Smooth muscle cell (in vitro differentiated cells): ENCODE measurements around the gene LRRN4. TPM values are rescaled to one million over a fixed set of nuclear protein-coding genes. Genes with fewer than 3 reads are reported as not detected.

ENCODE experiments used
- DNase-seq: peaks from one replicate; lab custom pipeline; 2025; ENCODE audit not compliant: unreplicated experiment; lab: John Stamatoyannopoulos, UW
- H2AFZ ChIP-seq: fragments of 200-600 bp; sonication (generic); 2 replicates; pipeline ENCODE4 v1.6.0; 2016; ENCODE audit warnings: antibody characterized with exemption, low read depth, mild to moderate bottlenecking
- H3F3A ChIP-seq: fragments of 200-600 bp; sonication (generic); 2 replicates; pipeline ENCODE4 v1.6.0; 2017; ENCODE audit warnings: antibody characterized with exemption, low read depth
- H3K27ac ChIP-seq: fragments of 200-600 bp; sonication (generic); 2 replicates; pipeline ENCODE4 v1.5.1; 2016; ENCODE audit warnings: low read depth, mild to moderate bottlenecking
- H3K27me3 ChIP-seq: fragments of 200-600 bp; sonication (generic); 2 replicates; pipeline ENCODE4 v1.6.1; 2016; ENCODE audit warnings: low read depth, mild to moderate bottlenecking
- H3K36me3 ChIP-seq: fragments of 200-600 bp; sonication (generic); 2 replicates; pipeline ENCODE4 v1.5.1; 2016; ENCODE audit warnings: low read depth
- H3K4me1 ChIP-seq: fragments of 200-600 bp; sonication (generic); 2 replicates; pipeline ENCODE4 v1.5.1; 2016; ENCODE audit warnings: low read depth
- H3K4me2 ChIP-seq: fragments of 200-600 bp; sonication (generic); 2 replicates; pipeline ENCODE4 v1.6.0; 2016; ENCODE audit warnings: mild to moderate bottlenecking
- H3K4me3 ChIP-seq: fragments of 200-600 bp; sonication (generic); 2 replicates; pipeline ENCODE4 v1.5.1; 2016; ENCODE audit warnings: mild to moderate bottlenecking
- H3K79me2 ChIP-seq: fragments of 200-600 bp; sonication (generic); 2 replicates; pipeline ENCODE4 v1.6.0; 2016; ENCODE audit warnings: low read depth, mild to moderate bottlenecking
- H3K9ac ChIP-seq: fragments of 200-600 bp; sonication (generic); 2 replicates; pipeline ENCODE4 v1.6.0; 2016; ENCODE audit warnings: low read depth
- H3K9me3 ChIP-seq: fragments of 200-600 bp; sonication (generic); replicated peaks from 2 replicates; pipeline ENCODE4 v1.5.1; 2016; ENCODE audit warnings: low read depth
- H4K20me1 ChIP-seq: fragments of 200-600 bp; sonication (generic); 2 replicates; pipeline ENCODE4 v1.6.0; 2016; ENCODE audit warnings: low read depth
- WGBS: methylation state at CpG from one replicate; pipeline ENCODE4 v1.1.7; 2016; ENCODE audit warnings: low lambda C conversion rate; 5-methylcytosine and 5-hydroxymethylcytosine counted together
- polyA plus RNA-seq: library from polyadenylated mRNA; unstranded; fragments of >200 nt; fragmentation: Nextera tagmentation; extraction: Ambion mirVana; gene quantifications from 2 replicates; pipeline ENCODE4 v1.2.1, GENCODE V29; 2016
- total RNA-seq: library from RNA; depleted of rRNA; stranded (reverse); fragments of >200 nt; gene quantifications from 2 replicates; pipeline ENCODE4 v1.2.3, GENCODE V29; 2014
- TF ChIP-seq, protein P1 (sequence below): fragments of 200-600 bp; sonication (generic); IDR thresholded peaks from 2 replicates; pipeline ENCODE4 v1.5.1; 2017; ENCODE audit warnings: borderline replicate concordance, mild to moderate bottlenecking, antibody characterized with exemption; ENCODE audit not compliant: insufficient read depth, poor library complexity, severe bottlenecking

Gene LRRN4
- total and polyA plus RNA-seq, 2 experiments from 2014 or later, result 3.9 to 5.7 TPM

DNA sequence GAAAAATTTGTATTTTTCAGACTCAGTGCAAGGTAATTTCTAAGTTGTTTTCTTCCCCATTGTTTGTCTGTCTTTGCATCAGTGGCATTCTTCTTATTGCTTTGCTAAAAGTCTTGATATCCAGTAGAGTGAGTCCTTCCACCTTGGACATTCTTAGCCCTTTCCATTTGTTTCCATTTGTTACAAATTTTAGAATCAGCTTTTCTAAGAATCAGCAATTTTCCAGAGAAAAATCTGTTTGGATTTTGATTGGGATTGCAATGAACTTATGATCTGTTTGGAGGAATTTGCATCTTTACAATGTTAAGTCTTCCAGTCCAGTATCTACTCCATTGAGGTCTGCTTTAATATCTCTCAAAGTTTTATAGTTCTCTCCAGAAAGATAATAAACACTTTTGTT, 36.4 kb downstream of the LRRN4 start:
- Histone ChIP-seq H3K79me2 (peaks cover 78% of the 10 kb centered on the region), H3K9me3 (no peaks in the 10 kb centered on the region), H3K9ac (no peak overlapping the region), H2AFZ (no peak overlapping the region), H3F3A (no peaks in the 10 kb centered on the region), H4K20me1 (peaks cover 60% of the 10 kb centered on the region), H3K4me3 (no peak overlapping the region), H3K36me3 (peaks cover 5% of the 10 kb centered on the region), H3K4me2 (no peak overlapping the region), H3K27me3 (no peaks in the 10 kb centered on the region), H3K27ac (no peak overlapping the region), H3K4me1 (no peaks in the 10 kb centered on the region)
- TF ChIP-seq, protein P1, sequence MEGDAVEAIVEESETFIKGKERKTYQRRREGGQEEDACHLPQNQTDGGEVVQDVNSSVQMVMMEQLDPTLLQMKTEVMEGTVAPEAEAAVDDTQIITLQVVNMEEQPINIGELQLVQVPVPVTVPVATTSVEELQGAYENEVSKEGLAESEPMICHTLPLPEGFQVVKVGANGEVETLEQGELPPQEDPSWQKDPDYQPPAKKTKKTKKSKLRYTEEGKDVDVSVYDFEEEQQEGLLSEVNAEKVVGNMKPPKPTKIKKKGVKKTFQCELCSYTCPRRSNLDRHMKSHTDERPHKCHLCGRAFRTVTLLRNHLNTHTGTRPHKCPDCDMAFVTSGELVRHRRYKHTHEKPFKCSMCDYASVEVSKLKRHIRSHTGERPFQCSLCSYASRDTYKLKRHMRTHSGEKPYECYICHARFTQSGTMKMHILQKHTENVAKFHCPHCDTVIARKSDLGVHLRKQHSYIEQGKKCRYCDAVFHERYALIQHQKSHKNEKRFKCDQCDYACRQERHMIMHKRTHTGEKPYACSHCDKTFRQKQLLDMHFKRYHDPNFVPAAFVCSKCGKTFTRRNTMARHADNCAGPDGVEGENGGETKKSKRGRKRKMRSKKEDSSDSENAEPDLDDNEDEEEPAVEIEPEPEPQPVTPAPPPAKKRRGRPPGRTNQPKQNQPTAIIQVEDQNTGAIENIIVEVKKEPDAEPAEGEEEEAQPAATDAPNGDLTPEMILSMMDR, result no peak
- DNase-seq, result no peak

DNA sequence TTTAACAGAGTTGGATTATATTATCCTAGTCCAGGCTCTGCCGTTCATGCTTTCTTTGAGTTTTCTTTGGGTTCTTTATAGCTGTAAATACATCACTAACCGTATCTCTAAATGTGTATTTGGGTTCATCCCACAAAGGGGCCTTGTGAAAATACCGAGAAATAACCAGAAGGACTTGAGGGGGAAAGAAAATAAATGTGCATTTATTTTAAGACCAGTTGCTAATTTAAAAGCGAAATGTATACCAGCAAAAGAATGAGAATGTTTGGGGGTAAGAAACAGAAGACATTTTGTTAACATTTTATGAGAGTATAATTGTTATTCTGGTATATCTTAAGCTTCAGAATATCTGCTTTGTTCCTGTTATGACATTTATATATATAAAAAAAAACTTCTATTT, 38.9 kb downstream of the LRRN4 start:
- WGBS, result 92% methylated on average over 4 of the region's 4 CpGs
- no peak overlapping the region for H3K4me3 ChIP-seq
- H4K20me1 ChIP-seq, result peaks cover 72% of the 10 kb centered on the region
- no peaks in the 10 kb centered on the region for H3K9me3 ChIP-seq
- no peak overlapping the region for H3K9ac ChIP-seq
- no peak for DNase-seq
- H3K36me3 ChIP-seq, result peaks cover 18% of the 10 kb centered on the region
- no peak overlapping the region for H3K27ac ChIP-seq
- peaks cover 79% of the 10 kb centered on the region for H3K79me2 ChIP-seq
- H3K4me1 ChIP-seq, result no peaks in the 10 kb centered on the region
- no peak overlapping the region for H3K4me2 ChIP-seq
- TF ChIP-seq, protein P1, result no peak
- no peaks in the 10 kb centered on the region for H3F3A ChIP-seq
- H3K27me3 ChIP-seq, result no peaks in the 10 kb centered on the region
- no peak overlapping the region for H2AFZ ChIP-seq

GRCh38 chr20:6014017-6014416, 39.8 kb downstream of the LRRN4 start:
- Histone ChIP-seq H4K20me1 (peaks cover 78% of the 10 kb centered on the region), H3K9ac (no peak overlapping the region), H2AFZ (no peak overlapping the region), H3K9me3 (no peaks in the 10 kb centered on the region), H3K36me3 (peaks cover 21% of the 10 kb centered on the region), H3K27me3 (no peaks in the 10 kb centered on the region), H3K4me1 (no peaks in the 10 kb centered on the region), H3K4me2 (no peak overlapping the region), H3F3A (no peaks in the 10 kb centered on the region), H3K79me2 (peaks cover 78% of the 10 kb centered on the region), H3K27ac (no peak overlapping the region), H3K4me3 (no peak overlapping the region)
- WGBS, result 94% methylated on average over 3 of the region's 3 CpGs
- no peak for DNase-seq
- TF ChIP-seq, protein P1, result no peak

- TF ChIP-seq, protein P1, result no peak
- Histone ChIP-seq H2AFZ (no peak overlapping the region), H3K9me3 (no peaks in the 10 kb centered on the region), H3K4me1 (peaks cover 16% of the 10 kb centered on the region), H3K79me2 (peaks cover 79% of the 10 kb centered on the region), H4K20me1 (peaks cover 83% of the 10 kb centered on the region), H3K9ac (no peak overlapping the region), H3F3A (no peaks in the 10 kb centered on the region), H3K4me2 (no peak overlapping the region), H3K27ac (no peak overlapping the region), H3K36me3 (peaks cover 21% of the 10 kb centered on the region), H3K27me3 (no peaks in the 10 kb centered on the region), H3K4me3 (no peak overlapping the region)
- WGBS, result 67% methylated on average over 5 of the region's 5 CpGs
- no peak for DNase-seq
Measured at GRCh38 chr20:6012179-6012578, 41.7 kb downstream of the LRRN4 start.
